ENCODE results near the gene FYN.

DNA sequence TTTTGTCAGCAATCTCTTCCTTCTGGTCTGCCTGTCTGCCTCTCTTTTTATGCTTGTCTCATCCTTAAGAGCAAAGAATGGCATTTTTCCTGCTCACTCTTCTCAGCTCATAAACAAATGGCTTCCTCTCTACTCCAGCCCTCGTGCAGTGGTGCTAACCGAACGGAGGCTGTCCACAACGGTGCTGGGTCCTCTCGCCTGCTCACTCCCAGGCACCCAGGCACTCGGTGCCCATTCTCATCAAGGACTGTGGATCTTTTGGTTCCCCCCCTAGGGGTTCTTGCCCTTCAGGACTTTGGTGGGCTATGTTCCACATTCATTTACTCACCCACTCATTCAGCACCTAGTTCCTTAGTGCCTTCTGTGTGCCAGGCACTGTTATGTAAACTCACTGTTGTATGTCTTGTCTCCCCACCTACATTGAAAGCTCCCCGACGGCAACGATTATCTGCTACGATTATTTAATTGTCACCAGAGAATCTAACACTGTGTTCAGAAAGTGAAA lies 113.9 kb downstream of the FYN start:
- TF ChIP-seq EZH2phosphoT487 (IDR thresholded peaks at IDR 0.05; ENCODE audit: insufficient read depth, low read depth) (no peak), EZH2 (IDR thresholded peaks at IDR 0.05; ENCODE audit: insufficient read depth, poor library complexity, severe bottlenecking) (no peak)
